ENCODE data around the gene GARIN3.

The GARIN3 gene

GRCh38 chr5:157143127-157143971 lies 22.7 kb downstream of the GARIN3 start:
- peak; percentile 62 for DNase-seq (ENCODE audit: low spot score)

- peak; percentile 96 for DNase-seq (ENCODE audit: low spot score)
These were observed 23.5 kb downstream of the GARIN3 start, which contains the start of gene MED7 for GRCh38 chr5:157142317-157143126. Gene MED7 (minus strand): TSS chr5:157142865. CDS start chr5:157139431, 3,434 bp downstream.

GRCh38 chr5:157137691-157138090 lies 28.4 kb downstream of the GARIN3 start:
- DNase-seq (ENCODE audit: low spot score): no peak

GRCh38 chr5:157132281-157132612 lies 33.8 kb downstream of the GARIN3 start:
- DNase-seq (ENCODE audit: low spot score): no peak

GRCh38 chr5:157130925-157131324 lies 35.1 kb downstream of the GARIN3 start:
- DNase-seq (ENCODE audit: low spot score): no peak

GRCh38 chr5:157121709-157122108 lies 44.4 kb downstream of the GARIN3 start:
- DNase-seq (ENCODE audit: low spot score): no peak

GRCh38 chr5:157120102-157120501 lies 46.0 kb downstream of the GARIN3 start:
- no peak for DNase-seq (ENCODE audit: low spot score)

- no peak for DNase-seq (ENCODE audit: low spot score)
These were observed 49.5 kb downstream of the GARIN3 start for GRCh38 chr5:157116483-157116954.

GRCh38 chr5:157115502-157115901 lies 50.6 kb downstream of the GARIN3 start:
- no peak for DNase-seq (ENCODE audit: low spot score)

GRCh38 chr5:157115012-157115411 lies 51.1 kb downstream of the GARIN3 start:
- DNase-seq (ENCODE audit: low spot score): no peak

GRCh38 chr5:157113002-157113401 lies 53.1 kb downstream of the GARIN3 start:
- peak; percentile 37 for DNase-seq (ENCODE audit: low spot score)

Measured in AG08396 (cell line).